HCT116 (cell line): Measurements from ENCODE around the gene LMTK3. TPM values are rescaled to one million over a fixed set of nuclear protein-coding genes. Genes with fewer than 3 reads are reported as not detected.

ENCODE experiments used
- ATAC-seq: fragments of 200-7000 bp; cut with Tn5 transposase; 2 replicates; pipeline ENCODE4 v1.9.1; 2020; ENCODE audit warnings: mild to moderate bottlenecking, moderate library complexity
- BruUV-seq: library from RNA; stranded (reverse); fragments of 400-500 nt; replicated peaks from 2 replicates; lab custom pipeline; 2021; lab: Mats Ljungman, UMichigan
- CTCF ChIA-PET: fragments of 300-600 bp; sonication (Branson Sonifier 250); formaldehyde crosslinking; loops from one replicate; lab custom pipeline; 2021; ENCODE audit warnings: antibody characterized with exemption; lab: Charles Lee
- POLR2A ChIA-PET: fragments of 300-600, 350-600 bp; sonication (Branson Sonifier 250); formaldehyde crosslinking; loops from one replicate; lab custom pipeline; 2021; ENCODE audit warnings: antibody characterized with exemption; lab: Charles Lee
- RAD21 ChIA-PET, 2 experiments: fragments of 300-600 bp; sonication (Branson Sonifier 250); formaldehyde crosslinking; loops; one replicate each; lab custom pipeline; 2023; ENCODE audit warnings: low total read pairs in 2 of 2; ENCODE audit not compliant: uncharacterized antibody in 2 of 2, unreplicated experiment in 2 of 2, low non-redundant PET in 1 of 2; lab: Charles Lee
- DNase-seq: peaks from one replicate; pipeline ENCODE4 v3.0.0-alpha.2; 2010; ENCODE audit warnings: low read depth, low spot score
- H2AFZ ChIP-seq: fragments of 200-600 bp; shearing (Covaris generic), sonication (generic); 2 replicates; pipeline ENCODE4 v1.6.1; 2017; ENCODE audit warnings: low read depth, mixed run types, mixed read lengths, antibody characterized with exemption, low read length; ENCODE audit not compliant: poor library complexity, severe bottlenecking
- H3K27ac ChIP-seq: 2 replicates; pipeline ENCODE4 v1.5.1; 2012; ENCODE audit warnings: low read depth, low read length
- H3K27me3 ChIP-seq: fragments of 200-600 bp; sonication (generic); 2 replicates; pipeline ENCODE4 v1.6.1; 2016; ENCODE audit warnings: mixed run types, low read length, mixed read lengths; ENCODE audit not compliant: insufficient read depth
- H3K36me3 ChIP-seq, 2 experiments: fragments of 200-500 bp in 1 of 2; fragments of 200-600 bp in 1 of 2; sonication (Bioruptor generic) in 1 of 2; sonication (generic) in 1 of 2; 2 replicates each; pipeline versions ENCODE4 v1.5.1 to v1.6.1; 2014 to 2016; ENCODE audit warnings: low read length in 2 of 2, inconsistent platforms in 1 of 2, mixed read lengths in 1 of 2, mixed run types in 1 of 2; ENCODE audit not compliant: insufficient read depth in 2 of 2, control insufficient read depth in 1 of 2
- H3K4me1 ChIP-seq, 2 experiments: fragments of 200-600 bp in 1 of 2; sonication (generic) in 1 of 2; 2 replicates each; pipeline versions ENCODE4 v1.5.1 to v1.6.1; 2012 to 2017; ENCODE audit warnings: low read length in 2 of 2, inconsistent platforms in 1 of 2, mild to moderate bottlenecking in 1 of 2, mixed read lengths in 1 of 2, mixed run types in 1 of 2, moderate library complexity in 1 of 2; ENCODE audit not compliant: insufficient read depth in 2 of 2, control insufficient read depth in 1 of 2
- H3K4me2 ChIP-seq: fragments of 200-600 bp; sonication (generic); 2 replicates; pipeline ENCODE4 v1.6.1; 2017; ENCODE audit warnings: mixed run types, low read length, mixed read lengths
- H3K4me3 ChIP-seq, 2 experiments: fragments of 200-600 bp in 1 of 2; sonication (generic) in 1 of 2; replicated peaks in 1 of 2; 2 replicates each; pipeline ENCODE4 v1.5.1; 2011 to 2016; ENCODE audit warnings: low read length in 2 of 2, control low read depth in 1 of 2, low read depth in 1 of 2, mild to moderate bottlenecking in 1 of 2, mixed read lengths in 1 of 2, mixed run types in 1 of 2
- H3K79me2 ChIP-seq: fragments of 200-600 bp; sonication (generic); 2 replicates; pipeline ENCODE4 v1.6.1; 2017; ENCODE audit warnings: mild to moderate bottlenecking, mixed run types, low read length, moderate library complexity, mixed read lengths; ENCODE audit not compliant: insufficient read depth
- H3K9ac ChIP-seq: fragments of 200-600 bp; sonication (generic); 2 replicates; pipeline ENCODE4 v1.6.1; 2016; ENCODE audit warnings: low read length, mixed read lengths
- H3K9me2 ChIP-seq: fragments of 200-600 bp; sonication (generic), shearing (Covaris generic); 2 replicates; pipeline ENCODE4 v1.6.1; 2017; ENCODE audit warnings: mixed run types, mild to moderate bottlenecking, moderate library complexity; ENCODE audit not compliant: insufficient read depth
- H3K9me3 ChIP-seq, 2 experiments: fragments of 200-500 bp in 1 of 2; fragments of 200-600 bp in 1 of 2; sonication (Bioruptor generic) in 1 of 2; sonication (generic) in 1 of 2; 2 replicates each; pipeline ENCODE4 v1.6.1; 2014 to 2017; ENCODE audit warnings: low read length in 2 of 2, mixed read lengths in 2 of 2, inconsistent platforms in 1 of 2, low read depth in 1 of 2, mild to moderate bottlenecking in 1 of 2, mixed run types in 1 of 2, moderate library complexity in 1 of 2; ENCODE audit not compliant: control insufficient read depth in 1 of 2, insufficient read depth in 1 of 2
- H4K20me1 ChIP-seq: fragments of 200-600 bp; sonication (generic), shearing (Covaris generic); 2 replicates; pipeline ENCODE4 v1.6.1; 2017; ENCODE audit warnings: mixed run types, mild to moderate bottlenecking, moderate library complexity; ENCODE audit not compliant: insufficient read depth
- ATF3 ChIP-seq: IDR thresholded peaks from 2 replicates; pipeline ENCODE4 v1.6.1; 2012
- CBX3 ChIP-seq: IDR thresholded peaks from 2 replicates; pipeline ENCODE4 v1.6.1; 2012; ENCODE audit warnings: low read depth
- CEBPB ChIP-seq: IDR thresholded peaks from 2 replicates; pipeline ENCODE4 v1.6.1; 2012; ENCODE audit warnings: low read depth
- EGR1 ChIP-seq: IDR thresholded peaks from 2 replicates; pipeline ENCODE4 v1.6.1; 2012; ENCODE audit warnings: low read depth
- ELF1 ChIP-seq: IDR thresholded peaks from 2 replicates; pipeline ENCODE4 v1.6.1; 2012; ENCODE audit warnings: low read depth, borderline replicate concordance
- EZH2 ChIP-seq: fragments of 200-600 bp; sonication (generic); IDR thresholded peaks from 2 replicates; pipeline ENCODE4 v1.6.1; 2017; ENCODE audit warnings: antibody characterized with exemption, mixed run types
- JUND ChIP-seq: IDR thresholded peaks from 2 replicates; pipeline ENCODE4 v1.6.1; 2012
- POLR2A ChIP-seq: IDR thresholded peaks from 2 replicates; pipeline ENCODE4 v1.7.0; 2011; ENCODE audit warnings: borderline replicate concordance; ENCODE audit not compliant: insufficient read depth, insufficient read length; ENCODE audit errors: extremely low read depth
- POLR2AphosphoS5 ChIP-seq: IDR thresholded peaks from 2 replicates; pipeline ENCODE4 v1.6.1; 2011; ENCODE audit warnings: mild to moderate bottlenecking, low read depth, low read length, moderate library complexity
- RAD21 ChIP-seq: IDR thresholded peaks from 2 replicates; pipeline ENCODE4 v1.6.1; 2012; ENCODE audit warnings: low read depth, mild to moderate bottlenecking
- SIN3A ChIP-seq: IDR thresholded peaks from 2 replicates; pipeline ENCODE4 v1.6.1; 2012; ENCODE audit warnings: low read depth
- SP1 ChIP-seq: IDR thresholded peaks from 2 replicates; pipeline ENCODE4 v1.6.1; 2012; ENCODE audit warnings: low read depth
- SRF ChIP-seq: IDR thresholded peaks from 2 replicates; pipeline ENCODE4 v1.6.1; 2012; ENCODE audit warnings: low read depth
- YY1 ChIP-seq: IDR thresholded peaks from 2 replicates; pipeline ENCODE4 v1.6.1; 2011; ENCODE audit warnings: low read length, low read depth, moderate library complexity, mild to moderate bottlenecking; ENCODE audit not compliant: insufficient replicate concordance; ENCODE audit errors: extremely low read depth
- ZFX ChIP-seq: fragments of 450-650 bp; IDR thresholded peaks from 2 replicates; pipeline ENCODE4 v1.6.1; 2017
- ZNF274 ChIP-seq: fragments of 200-500 bp; sonication (Bioruptor generic); IDR thresholded peaks from 2 replicates; pipeline ENCODE4 v1.6.1; 2014; ENCODE audit warnings: mild to moderate bottlenecking, low read depth, low read length, inconsistent platforms
- intact Hi-C: fragments of 100-400 bp; cut with micrococcal nuclease; formaldehyde crosslinking; loops from 2 replicates; pipeline ENCODE4 v1.10.0; 2022
- total RNA-seq: library from RNA; stranded (reverse); gene quantifications from one replicate; pipeline ENCODE4 v1.2.1, GENCODE V29; 2021; ENCODE audit not compliant: unreplicated experiment

Gene LMTK3
- total RNA-seq, 1 experiment from 2014 or later: 19.9 TPM

GRCh38 chr19:48452289-48453190 lies 59.1 kb downstream of the LMTK3 start:
- ATAC-seq: peak; percentile 51; the same call in 1 of the 2 replicates

GRCh38 chr19:48451624-48452023 lies 60.0 kb downstream of the LMTK3 start:
- ATAC-seq: no peak
- POLR2A ChIA-PET: no interaction called here

More at GRCh38 chr19:48452289-48453190, 59.1 kb downstream of the LMTK3 start:
- TF ChIP-seq EGR1 (no peak), JUND (no peak), POLR2A (no peak), RAD21 (no peak), YY1 (no peak), SIN3A (no peak), CBX3 (no peak), ATF3 (no peak), ZNF274 (no peak)
- Histone ChIP-seq H3K27ac (no peak overlapping the region; the same call in 1 of the 2 replicates), H4K20me1 (no peaks in the 10 kb centered on the region; the same call in 1 of the 2 replicates), H3K4me1 (no peaks in the 10 kb centered on the region; a peak in 1 of 4 replicates), H2AFZ (no peak overlapping the region), H3K27me3 (no peaks in the 10 kb centered on the region), H3K4me2 (no peak overlapping the region), H3K79me2 (peaks cover 85% of the 10 kb centered on the region), H3K9ac (no peak overlapping the region), H3K4me3 (no peak overlapping the region), H3K36me3 (peaks cover 33 to 85% of the 10 kb centered on the region in 2 experiments), H3K9me3 (no peaks in the 10 kb centered on the region), H3K9me2 (no peaks in the 10 kb centered on the region)
- no TSS peak for BruUV-seq
- no peak for DNase-seq
- ChIA-PET CTCF (no interaction called here), POLR2A (no interaction called here), RAD21 (no interaction called here)
- intact Hi-C loops: no loop called here

More at GRCh38 chr19:48451624-48452023, 60.0 kb downstream of the LMTK3 start:
- DNase-seq: no peak
- Histone ChIP-seq H3K4me3 (no peak overlapping the region), H3K9me2 (no peaks in the 10 kb centered on the region), H2AFZ (no peak overlapping the region), H3K27me3 (no peaks in the 10 kb centered on the region), H3K4me1 (peaks cover 0 to 3% of the 10 kb centered on the region in 2 experiments; a peak in 1 of 4 replicates), H3K36me3 (peaks cover 29 to 83% of the 10 kb centered on the region in 2 experiments), H3K4me2 (no peak overlapping the region), H3K79me2 (peaks cover 94% of the 10 kb centered on the region), H3K9ac (no peak overlapping the region), H3K9me3 (no peaks in the 10 kb centered on the region), H3K27ac (no peak overlapping the region), H4K20me1 (no peaks in the 10 kb centered on the region; the same call in 1 of the 2 replicates)
- TF ChIP-seq CBX3 (no peak), EZH2 (no peak), POLR2AphosphoS5 (no peak), EGR1 (no peak), ATF3 (no peak), SIN3A (no peak), SP1 (no peak), POLR2A (no peak), ELF1 (no peak), SRF (no peak), JUND (no peak), CEBPB (no peak), YY1 (no peak), ZNF274 (no peak), ZFX (no peak)
- no TSS peak for BruUV-seq
- RAD21 ChIA-PET: no interaction called here
- intact Hi-C loops: no loop called here
- CTCF ChIA-PET: no interaction called here
